NCI-H2196 treated with DMSO at 0.1 percent for 48 hours (cell line): ENCODE data around the gene UCHL5.
"Not testable (repeated sequence)": the region's sequence is repeated elsewhere in the genome, so short reads cannot be mapped to it uniquely, and the experiment has no call there.

Experiments used
- DNase-seq: peaks from one replicate; lab custom pipeline; 2025; ENCODE audit not compliant: unreplicated experiment; lab: John Stamatoyannopoulos, UW

UCHL5 gene

DNA sequence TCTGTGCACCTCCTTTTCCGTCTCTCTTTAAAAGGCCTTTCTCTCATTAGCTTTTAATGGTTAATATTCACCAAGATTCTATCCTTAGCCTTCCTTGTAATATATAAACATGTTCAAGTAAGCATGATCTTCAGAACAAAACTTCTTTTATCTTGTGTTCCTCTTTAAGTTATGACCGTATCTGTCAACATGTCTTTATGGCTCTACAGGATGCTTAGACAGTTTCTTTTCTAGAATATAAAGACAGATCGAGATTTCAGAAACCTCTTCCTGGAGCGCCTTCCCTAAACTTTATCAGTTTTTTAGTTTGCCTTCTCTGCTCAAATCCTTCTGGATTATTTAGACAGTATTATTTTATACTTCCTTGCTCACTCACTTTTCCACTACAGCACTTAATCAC lies 7.4 kb upstream of the UCHL5 start:
- no peak for DNase-seq

DNA sequence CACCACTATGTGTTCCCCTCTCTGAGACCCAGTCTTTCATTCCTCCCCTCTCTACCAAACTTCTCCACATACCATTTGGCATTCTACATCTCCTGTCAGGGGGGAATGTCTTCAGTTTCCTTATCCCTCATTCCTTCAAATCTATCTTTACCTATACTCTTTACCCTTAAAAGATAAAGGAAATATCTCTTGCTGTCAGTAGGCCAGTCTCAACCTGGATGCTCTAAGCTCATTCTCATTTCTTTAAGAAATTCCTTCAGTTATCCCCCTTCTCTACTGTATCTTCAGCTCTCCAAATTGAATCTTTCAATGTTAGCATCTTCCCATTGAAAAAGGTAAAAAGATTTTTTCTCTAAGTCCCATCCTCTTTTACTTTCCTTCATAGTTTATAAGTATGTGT lies 6.8 kb upstream of the UCHL5 start:
- no peak for DNase-seq

DNA sequence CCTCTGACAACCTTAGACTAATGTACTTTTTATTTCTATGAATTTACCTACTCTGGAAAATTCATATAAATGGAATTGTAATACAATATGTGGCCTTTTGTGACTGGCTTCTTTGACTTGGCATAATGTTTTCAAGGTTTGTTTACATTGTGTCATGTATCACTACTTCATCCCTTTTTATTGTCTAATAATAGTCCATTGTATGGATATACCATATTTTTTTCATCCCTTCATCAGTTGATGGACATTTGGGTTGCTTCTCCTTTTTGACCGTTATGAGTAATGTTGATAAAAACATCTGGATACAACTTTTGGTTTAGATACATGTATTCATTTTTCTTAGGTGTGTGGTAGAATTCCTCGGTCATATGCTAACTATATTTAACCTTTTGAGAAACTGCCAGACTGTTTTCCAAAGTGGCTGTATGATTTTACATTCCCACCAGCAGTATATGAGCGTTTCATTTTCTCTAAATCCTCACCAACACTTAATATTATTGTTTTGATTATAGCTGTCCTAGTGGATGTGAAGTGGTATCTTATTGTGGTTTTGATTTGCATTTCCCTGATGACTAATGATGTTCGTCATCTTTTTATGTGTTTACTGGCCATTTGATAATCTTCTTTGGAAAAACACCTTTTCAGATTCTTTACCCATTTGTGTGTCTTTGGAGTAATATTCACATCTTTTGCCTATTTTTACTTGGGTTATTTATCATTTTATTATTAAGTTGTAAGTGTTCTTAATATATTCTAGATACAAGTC lies 3.7 kb upstream of the UCHL5 start:
- DNase-seq, result no peak

DNA sequence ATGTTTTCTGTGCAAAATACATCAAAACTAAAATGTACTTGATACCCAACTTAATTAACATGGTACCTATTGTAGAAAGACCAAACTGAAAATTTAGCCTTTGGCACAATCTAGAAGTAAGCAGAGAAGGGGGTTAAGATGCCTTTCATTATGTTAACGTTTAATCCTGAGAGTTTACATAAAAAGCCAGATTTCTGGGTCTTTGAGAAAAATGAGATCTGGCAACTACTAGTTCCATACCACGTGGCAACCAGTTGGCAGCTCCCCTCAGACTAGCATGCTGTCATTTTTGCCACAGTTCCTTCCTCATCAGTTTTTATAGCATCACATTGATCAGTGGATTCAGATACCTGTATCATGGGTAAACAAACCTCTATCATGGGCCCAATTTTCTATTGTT lies 1.8 kb upstream of the UCHL5 start:
- no peak for DNase-seq

DNA sequence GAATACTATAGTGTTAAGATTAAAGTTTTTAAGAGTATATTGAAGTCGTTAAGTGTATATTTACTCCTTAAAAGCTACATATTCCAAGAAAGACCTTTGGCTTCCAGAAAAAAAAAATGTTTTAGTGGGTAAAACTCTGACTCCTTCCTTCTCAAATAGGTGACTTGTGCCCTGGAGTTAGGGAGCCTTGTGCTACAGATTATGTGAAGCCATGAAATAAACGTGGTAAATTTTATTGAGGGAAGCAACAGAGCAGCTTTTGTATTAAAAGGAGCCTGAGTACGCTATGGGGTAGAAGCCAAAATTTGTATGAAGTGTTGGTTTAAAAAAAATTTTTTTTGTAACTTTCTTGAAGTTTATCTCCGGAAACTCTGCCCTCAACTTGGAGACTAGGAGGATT lies 1.2 kb upstream of the UCHL5 start:
- no peak for DNase-seq

DNA sequence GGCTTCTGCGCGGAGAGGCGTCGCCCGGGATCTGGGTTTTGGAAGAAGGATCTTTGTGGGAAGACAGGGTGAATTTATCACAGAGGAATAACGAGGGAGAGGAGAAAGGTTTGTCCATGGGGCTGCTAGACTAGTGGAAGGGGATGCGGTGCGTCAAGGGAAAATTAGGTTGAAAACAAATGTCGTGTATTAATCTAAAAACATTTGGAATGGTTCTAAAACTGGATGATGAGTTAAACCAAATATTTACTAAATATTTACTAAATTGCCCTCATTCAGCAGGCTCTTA lies 899 bp upstream of the UCHL5 start:
- DNase-seq, result no peak

DNA sequence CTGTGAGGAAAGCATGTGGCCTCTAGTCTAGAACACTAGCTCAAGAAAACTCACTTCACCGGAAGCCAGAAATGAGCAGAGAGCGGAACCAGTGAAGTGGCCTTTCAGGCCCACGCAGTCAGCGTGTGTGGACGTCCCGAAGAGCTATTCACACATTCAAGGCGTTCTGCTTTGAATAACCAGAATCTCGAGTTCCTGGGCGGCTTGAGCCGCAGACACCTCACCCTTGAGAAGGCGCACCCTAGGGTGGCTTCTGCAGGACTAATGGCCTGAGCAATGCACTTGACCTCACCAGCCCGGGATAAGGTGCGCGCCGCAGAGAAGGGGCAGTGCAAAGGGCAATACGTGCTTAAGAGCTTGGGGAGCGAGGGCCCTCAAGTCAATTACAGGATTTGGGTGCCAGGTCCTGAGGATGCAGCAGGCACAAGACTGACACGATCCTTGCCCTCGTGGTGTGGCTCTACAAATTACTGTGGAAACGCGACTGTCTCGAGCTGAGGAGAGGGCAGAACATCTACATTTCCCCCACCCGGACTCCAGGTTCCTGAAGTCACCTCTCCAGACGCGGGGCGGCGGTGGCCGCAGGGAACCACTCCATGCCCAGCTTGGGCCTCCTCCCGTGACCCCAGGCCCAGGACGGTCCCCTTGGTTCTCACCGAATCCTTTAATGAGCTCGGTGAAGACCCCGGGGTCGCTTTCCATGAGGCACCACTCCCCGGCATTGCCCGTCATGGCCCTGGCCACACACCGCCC lies 455 bp downstream of the UCHL5 start:
- DNase-seq, result no peak

DNA sequence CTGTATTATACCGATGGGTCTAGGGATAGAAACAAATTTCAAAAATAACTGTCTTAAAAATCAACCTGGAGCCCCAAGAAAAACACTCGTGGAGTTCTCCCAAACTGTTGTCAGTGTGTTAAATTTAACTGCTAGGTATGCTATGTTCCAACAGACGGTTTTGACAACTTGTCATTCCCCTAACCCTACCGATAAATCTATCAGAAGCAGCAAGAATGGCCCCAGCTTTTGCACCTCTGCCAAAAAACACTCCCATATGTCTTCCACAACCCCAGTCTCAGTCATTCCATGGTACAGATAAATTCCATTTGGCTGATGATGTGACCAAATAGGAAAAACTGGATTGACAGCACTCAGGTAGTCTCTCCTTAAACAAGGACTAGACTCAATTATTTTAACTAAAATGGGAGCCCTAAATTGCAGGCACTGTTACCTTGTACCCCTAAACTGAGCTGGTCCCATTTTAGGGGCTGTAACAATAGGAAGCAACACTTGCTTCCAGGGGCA lies 4.9 kb downstream of the UCHL5 start:
- no peak for DNase-seq

DNA sequence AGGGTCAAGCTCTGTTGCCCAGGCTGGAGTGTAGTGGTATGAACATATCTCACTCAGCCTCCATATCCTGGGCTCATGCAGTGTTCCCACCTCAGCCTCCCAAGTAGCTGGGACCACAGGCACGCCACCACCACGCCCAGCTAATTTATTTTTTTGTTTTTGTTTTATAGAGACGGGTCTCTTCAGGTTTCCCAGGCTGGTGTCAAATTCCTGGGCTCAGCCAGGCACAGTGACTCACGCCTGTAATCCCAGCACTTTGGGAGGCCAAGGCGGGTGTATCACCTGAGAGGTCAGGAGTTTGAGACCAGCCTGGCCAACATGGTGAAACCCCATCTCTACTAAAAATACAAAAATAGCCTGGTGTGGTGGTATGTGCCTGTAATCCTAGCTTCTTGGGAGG lies 10.2 kb downstream of the UCHL5 start:
- not testable (repeated sequence) for DNase-seq

DNA sequence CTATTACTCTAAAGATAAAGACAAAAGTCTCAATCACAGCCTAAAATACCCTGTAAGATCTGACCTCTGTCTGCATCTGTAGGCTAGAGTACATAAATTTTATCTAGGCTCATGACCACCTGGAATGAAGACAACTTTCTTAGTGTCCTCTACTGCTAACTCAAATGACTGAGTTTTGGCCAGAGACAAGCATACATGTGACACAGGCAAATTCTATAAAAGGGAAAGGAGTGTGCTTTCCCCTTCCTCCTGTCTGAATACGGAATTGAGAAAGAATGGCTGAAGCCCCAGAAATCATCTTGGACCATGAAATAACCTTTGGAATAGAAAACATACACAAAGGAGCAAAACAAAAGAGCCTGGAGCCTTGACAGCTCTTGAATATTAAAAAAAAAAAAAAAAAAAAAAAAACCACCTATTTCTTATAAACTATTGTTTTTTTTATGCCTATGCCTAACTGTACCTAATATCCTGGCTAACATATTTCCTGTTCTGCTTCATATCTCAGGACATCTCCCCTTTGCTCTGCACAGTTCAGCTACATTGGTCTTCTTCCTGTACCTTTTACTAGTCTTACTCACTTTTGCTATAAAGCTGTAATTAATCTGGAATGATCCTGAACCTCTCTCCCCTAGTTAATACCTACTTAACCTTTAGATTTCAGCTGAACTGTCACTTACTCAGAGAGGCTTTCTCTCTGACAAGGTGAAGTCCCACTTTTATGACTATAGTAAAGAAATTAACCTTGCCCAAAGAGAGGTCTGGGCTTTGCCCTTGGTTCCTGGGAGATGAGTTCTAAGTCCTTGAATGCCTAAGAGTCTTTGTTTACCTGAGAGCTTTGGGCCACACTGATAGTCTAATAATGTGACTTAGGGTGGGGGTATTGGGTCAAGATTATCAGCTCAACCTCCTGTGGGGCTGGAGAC lies 16.1 kb downstream of the UCHL5 start:
- DNase-seq, result no peak

DNA sequence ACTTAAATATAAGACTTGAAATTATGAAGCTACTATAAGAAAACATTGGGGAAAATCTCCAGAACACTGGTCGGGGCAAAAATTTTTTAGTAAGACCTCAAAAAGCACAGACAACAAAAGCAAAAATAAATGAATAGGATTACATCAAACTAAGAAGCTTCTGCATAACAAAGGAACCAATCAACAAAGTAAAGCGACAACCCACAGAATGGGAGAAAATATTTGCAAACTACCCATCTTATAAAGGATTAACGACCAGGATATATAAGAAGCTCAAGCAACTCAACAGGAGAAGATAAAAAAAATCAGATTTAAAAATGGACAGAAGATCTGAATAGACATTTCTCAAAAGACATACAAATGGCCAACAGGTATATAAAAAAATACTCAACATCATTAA lies 19.1 kb downstream of the UCHL5 start:
- DNase-seq, result no peak

DNA sequence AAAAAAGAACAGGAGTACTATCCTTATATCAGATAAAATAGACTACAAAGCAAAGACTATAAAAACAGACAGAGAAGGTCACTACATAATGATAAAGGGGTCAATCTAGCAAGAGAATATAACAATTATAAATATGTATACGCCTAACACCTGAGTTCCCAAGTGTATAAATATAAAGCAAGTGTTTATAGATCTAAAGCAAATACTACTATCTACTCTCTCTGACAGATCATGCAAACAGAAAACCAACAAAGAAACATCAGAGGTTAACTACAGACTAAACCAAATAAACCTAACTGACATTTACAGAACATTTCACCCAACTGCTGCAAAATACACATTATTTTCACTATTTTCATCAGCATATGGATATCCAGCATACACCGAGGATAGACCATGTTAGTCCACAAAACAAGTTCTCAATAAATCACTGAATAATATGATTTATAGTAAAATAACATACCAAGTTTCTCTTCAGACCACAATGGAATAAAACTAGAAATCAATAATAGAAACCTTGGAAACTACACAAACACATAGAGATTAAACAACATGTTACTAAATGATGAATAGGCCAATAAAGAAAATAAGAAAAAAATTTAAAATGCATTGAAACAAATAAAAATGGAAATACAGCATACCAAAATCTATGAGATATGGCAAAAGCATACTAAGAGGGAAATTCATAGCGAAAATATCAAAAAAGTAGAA lies 22.7 kb downstream of the UCHL5 start:
- no peak for DNase-seq

DNA sequence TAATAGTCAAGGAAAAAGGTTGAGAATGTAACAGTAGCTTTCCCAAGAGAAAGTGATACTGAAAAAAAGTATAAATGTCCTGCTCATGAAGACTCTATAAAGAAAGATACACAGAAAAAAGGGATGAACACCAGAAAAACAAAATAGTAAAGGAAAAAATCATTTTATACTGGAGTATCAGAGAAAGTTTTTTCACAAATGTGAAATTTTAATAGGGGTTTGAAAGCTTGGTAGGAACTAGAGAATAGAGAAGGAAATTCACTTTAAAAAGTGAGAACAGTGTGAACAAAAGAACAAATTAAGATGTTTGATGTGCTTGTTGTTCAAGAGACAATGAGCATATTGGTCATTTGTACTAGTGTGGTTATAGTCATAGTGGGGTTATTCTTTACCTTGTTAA lies 25.6 kb downstream of the UCHL5 start:
- DNase-seq, result no peak

DNA sequence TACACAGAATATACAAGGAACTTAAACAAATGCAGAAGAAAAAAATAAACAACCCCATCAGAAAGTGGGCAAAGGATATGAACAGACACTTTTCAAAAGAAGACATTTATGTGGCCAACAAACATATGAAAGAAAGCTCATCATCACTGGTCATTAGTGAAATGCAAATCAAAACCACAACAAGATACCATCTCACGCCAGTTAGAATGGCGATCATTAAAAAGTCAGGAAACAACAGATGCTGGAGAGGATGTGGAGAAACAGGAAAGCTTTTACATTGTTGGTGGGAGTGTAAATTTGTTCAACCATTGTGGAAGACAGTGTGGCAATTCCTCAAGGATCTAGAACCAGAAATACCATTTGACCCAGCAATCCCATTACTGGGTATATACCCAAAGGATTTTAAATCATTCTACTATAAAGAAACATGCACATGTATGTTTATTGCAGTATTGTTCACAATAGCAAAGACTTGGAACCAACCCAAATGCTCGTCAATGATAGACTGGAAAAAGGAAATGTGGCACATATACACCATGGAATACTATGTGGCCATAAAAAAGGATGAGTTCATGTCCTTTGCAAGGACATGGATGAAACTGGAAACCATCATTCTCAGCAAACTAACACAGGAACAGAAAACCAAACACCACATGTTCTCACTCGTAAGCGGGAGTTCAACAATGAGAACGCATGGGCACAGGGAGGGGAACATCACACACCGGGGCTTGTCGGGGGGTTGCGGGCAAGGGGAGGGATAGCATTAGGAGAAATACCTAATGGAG lies 26.3 kb downstream of the UCHL5 start:
- DNase-seq, result not testable (repeated sequence)

DNA sequence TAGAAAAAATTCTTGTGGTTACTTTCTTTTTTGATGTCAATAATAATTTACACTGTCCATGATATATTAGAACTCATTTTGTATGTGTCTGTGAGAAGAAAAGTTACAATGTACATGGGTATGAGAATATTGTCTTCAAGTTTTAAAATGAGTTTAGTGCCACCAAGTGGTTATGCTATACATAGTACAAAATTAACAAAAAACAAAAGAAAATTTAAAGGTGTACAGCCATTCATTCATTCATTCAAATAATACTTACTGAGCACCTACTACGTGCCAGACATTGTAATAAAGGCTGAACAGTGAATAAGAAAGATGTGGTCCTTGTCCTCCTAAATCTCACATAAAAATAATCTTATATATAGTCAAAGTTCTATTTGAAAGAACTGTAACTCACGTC lies 27.7 kb downstream of the UCHL5 start:
- no peak for DNase-seq

DNA sequence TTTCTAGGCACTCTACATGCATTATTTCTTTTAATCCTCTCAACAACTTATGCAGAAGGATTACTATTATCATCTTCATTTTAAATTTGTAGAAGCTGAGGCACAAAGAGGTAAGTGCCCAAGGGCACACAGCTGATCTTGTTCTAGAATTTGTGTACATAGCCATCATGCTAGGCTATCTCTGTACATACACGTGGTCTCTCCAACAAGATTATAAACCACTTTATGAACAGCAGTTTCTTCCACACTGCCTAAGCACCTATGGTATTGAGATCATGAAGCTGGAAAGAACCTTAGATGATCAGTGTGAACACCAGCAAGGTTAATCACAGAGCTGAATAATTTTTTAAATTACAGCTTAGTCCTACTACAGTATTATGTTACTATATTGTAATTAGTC lies 28.9 kb downstream of the UCHL5 start:
- no peak for DNase-seq

DNA sequence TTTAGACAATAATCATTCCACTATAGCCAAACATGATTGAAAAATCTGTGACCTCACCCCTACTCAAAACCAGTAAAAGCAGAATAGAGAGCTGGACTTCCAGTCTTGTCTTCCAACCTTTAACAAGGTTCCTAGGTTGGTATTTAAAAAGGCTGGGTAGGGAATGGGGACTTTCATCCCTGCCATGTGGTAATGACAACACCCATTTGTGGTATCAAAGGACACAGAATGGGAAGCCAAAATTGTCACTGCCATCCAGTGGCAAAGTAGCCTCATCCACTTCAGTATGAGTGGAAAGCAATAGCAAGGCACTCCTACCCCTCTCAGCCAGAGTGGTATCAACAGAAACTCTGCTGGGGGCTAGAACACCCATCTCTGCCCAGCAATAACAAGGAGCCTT lies 33.9 kb downstream of the UCHL5 start:
- DNase-seq, result no peak

DNA sequence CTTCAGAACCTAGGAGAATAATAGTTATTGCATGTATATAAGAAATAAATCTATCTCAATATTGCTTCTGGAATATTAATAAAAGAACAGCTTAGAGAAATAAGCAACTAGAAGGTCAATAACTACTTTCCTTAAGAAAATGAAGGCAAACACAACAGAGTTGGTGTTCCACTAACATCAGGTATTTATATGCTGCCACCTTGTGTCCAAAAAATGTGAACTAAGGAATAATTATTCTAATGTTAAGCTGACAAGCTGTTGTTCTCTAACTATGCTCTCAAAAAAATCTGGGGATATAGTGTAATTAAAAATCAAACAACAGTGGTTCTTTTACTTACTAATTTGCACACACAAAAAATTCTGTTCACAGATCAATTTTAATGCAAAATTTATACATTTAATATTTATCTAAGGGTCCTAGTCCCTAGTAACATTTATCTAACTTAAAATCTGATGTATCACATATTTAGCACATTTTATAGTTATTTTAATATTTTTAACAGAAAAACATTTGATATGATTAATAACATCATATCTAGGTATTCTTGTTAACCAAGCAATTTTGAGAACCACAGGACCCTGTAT lies 39.6 kb downstream of the UCHL5 start:
- no peak for DNase-seq

DNA sequence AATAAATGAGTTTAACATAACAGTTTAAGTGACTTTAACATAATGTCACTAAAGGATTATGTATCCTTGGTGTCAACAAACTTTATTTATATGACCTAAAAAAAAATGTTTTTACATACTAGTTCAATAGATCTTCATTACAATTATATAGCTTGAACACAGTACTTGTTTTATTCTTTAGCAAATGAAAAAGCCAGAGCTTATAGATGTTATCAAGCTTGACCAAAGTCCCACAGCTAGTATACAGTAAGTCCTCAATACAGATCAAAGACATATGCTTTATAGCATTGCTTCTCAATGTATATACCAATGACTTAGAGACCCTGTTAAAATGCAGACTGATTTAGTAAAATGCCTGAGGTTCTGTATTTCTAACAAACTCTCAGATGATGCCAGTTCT lies 42.4 kb downstream of the UCHL5 start:
- no peak for DNase-seq

DNA sequence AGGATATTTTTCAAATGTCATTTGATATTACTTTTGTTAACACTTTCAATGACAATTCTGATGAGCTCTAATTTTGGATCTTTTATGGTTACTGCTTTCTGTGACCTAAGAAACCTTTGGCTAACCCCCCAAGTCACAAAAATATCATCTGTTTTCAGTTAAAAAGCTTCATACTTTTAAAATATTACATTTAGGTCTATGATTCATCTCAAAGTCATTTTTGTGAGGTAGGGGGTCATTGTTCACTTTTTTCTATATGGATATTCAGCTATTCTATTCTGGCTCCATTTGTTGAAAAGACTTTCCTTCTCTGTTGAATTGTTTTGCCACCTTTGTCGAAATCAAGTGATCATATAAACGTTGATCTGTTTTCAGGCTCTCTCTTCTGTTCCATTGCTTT lies 44.8 kb downstream of the UCHL5 start:
- DNase-seq, result no peak
